SK-N-SH (cell line): ENCODE measurements around the gene DBNL. TPM values are rescaled to one million over a fixed set of nuclear protein-coding genes. Genes with fewer than 3 reads are reported as not detected.

ENCODE experiments used
- CTCF ChIA-PET: fragments of 300-600, 350-600 bp; formaldehyde crosslinking; extraction: SDS; loops from one replicate; lab custom pipeline; 2021; lab: Yijun Ruan, JAX
- POLR2A ChIA-PET: fragments of 350-600 bp; sonication (Branson Sonifier 250); formaldehyde crosslinking; extraction: SDS; loops from one replicate; lab custom pipeline; 2020; ENCODE audit warnings: antibody characterized with exemption, inconsistent platforms; lab: Yijun Ruan, JAX
- DNase-seq: peaks from one replicate; pipeline ENCODE4 v3.0.0; 2012
- H2AFZ ChIP-seq: fragments of 200-600 bp; sonication (generic); 2 replicates; pipeline ENCODE4 v1.8.1; 2016; ENCODE audit warnings: antibody characterized with exemption, mild to moderate bottlenecking, low read depth
- H3F3A ChIP-seq: fragments of 200-600 bp; sonication (generic); replicated peaks from 2 replicates; pipeline ENCODE3; 2016; ENCODE audit warnings: antibody characterized with exemption, mild to moderate bottlenecking; ENCODE audit not compliant: insufficient read depth
- H3K27ac ChIP-seq, 2 experiments: fragments of 200-500 bp in 1 of 2; fragments of 200-600 bp in 1 of 2; sonication (Bioruptor generic) in 1 of 2; sonication (generic), shearing (Covaris generic) in 1 of 2; 2 replicates each; pipeline versions ENCODE4 v1.5.1 to v1.6.1; 2014 to 2016; ENCODE audit warnings: low read depth in 2 of 2, inconsistent platforms in 1 of 2, low read length in 1 of 2, mild to moderate bottlenecking in 1 of 2, mixed read lengths in 1 of 2
- H3K27me3 ChIP-seq: fragments of 200-600 bp; sonication (generic), shearing (Covaris generic); 2 replicates; pipeline ENCODE4 v1.6.1; 2016; ENCODE audit warnings: mixed run types; ENCODE audit not compliant: insufficient read depth
- H3K36me3 ChIP-seq, 2 experiments: fragments of 200-500 bp in 1 of 2; fragments of 200-600 bp in 1 of 2; sonication (Bioruptor generic) in 1 of 2; sonication (generic) in 1 of 2; replicated peaks in 1 of 2; 2 replicates each; pipeline versions ENCODE3 to v1.5.1; 2014 to 2016; ENCODE audit warnings: low read length in 1 of 2, mild to moderate bottlenecking in 1 of 2; ENCODE audit not compliant: insufficient read depth in 2 of 2, control insufficient read depth in 1 of 2
- H3K4me1 ChIP-seq, 2 experiments: fragments of 200-500 bp in 1 of 2; fragments of 200-600 bp in 1 of 2; sonication (Bioruptor generic) in 1 of 2; sonication (generic), shearing (Covaris generic) in 1 of 2; 2 replicates each; pipeline versions ENCODE4 v1.5.1 to v1.6.1; 2014 to 2016; ENCODE audit warnings: low read depth in 1 of 2, low read length in 1 of 2, mixed run types in 1 of 2; ENCODE audit not compliant: insufficient read depth in 2 of 2, control insufficient read depth in 1 of 2
- H3K4me2 ChIP-seq: fragments of 200-600 bp; sonication (generic), shearing (Covaris generic); 2 replicates; pipeline ENCODE4 v1.6.1; 2017; ENCODE audit warnings: mixed run types
- H3K4me3 ChIP-seq, 2 experiments: fragments of 200-500 bp in 1 of 2; fragments of 200-600 bp in 1 of 2; sonication (Bioruptor generic) in 1 of 2; sonication (generic), shearing (Covaris generic) in 1 of 2; 2 replicates each; pipeline versions ENCODE4 v1.5.1 to v1.8.1; 2014 to 2016; ENCODE audit warnings: low read depth in 2 of 2, inconsistent platforms in 1 of 2, low read length in 1 of 2, mild to moderate bottlenecking in 1 of 2, mixed read lengths in 1 of 2, moderate library complexity in 1 of 2
- H3K79me2 ChIP-seq: fragments of 200-600 bp; sonication (generic); 2 replicates; pipeline ENCODE4 v1.8.1; 2017; ENCODE audit warnings: mild to moderate bottlenecking; ENCODE audit not compliant: insufficient read depth
- H3K9ac ChIP-seq: fragments of 200-600 bp; sonication (generic); 2 replicates; pipeline ENCODE4 v1.6.1; 2017; ENCODE audit warnings: mixed run types
- H3K9me2 ChIP-seq: fragments of 200-600 bp; sonication (generic); 2 replicates; pipeline ENCODE4 v1.6.1; 2017; ENCODE audit warnings: mixed run types
- H3K9me3 ChIP-seq: fragments of 200-600 bp; sonication (generic); 2 replicates; pipeline ENCODE4 v1.6.1; 2017; ENCODE audit warnings: mixed run types, mild to moderate bottlenecking, moderate library complexity
- H4K20me1 ChIP-seq: fragments of 200-600 bp; sonication (generic); 2 replicates; pipeline ENCODE4 v1.6.1; 2017; ENCODE audit warnings: mild to moderate bottlenecking, mixed run types; ENCODE audit not compliant: insufficient read depth
- CHD2 ChIP-seq: fragments of 150-350 bp; IDR thresholded peaks from 2 replicates; pipeline ENCODE4 v1.6.1; 2018; ENCODE audit warnings: low read length; ENCODE audit not compliant: partially characterized antibody
- EP300 ChIP-seq, 2 experiments: IDR thresholded peaks; 2 replicates each; pipeline versions ENCODE4 v1.4.0 to v1.6.1; 2012; ENCODE audit warnings: borderline replicate concordance in 1 of 2, low read depth in 1 of 2, low read length in 1 of 2
- FOXM1 ChIP-seq: IDR thresholded peaks from 2 replicates; pipeline ENCODE4 v1.4.0; 2012; ENCODE audit warnings: low read depth, mild to moderate bottlenecking
- MXI1 ChIP-seq: IDR thresholded peaks from 2 replicates; pipeline ENCODE4 v1.6.1; 2012; ENCODE audit warnings: mild to moderate bottlenecking, low read depth, low read length, improper control_type of control experiment
- RCOR1 ChIP-seq: fragments of 150-350 bp; IDR thresholded peaks from 2 replicates; pipeline ENCODE4 v1.6.1; 2017; ENCODE audit warnings: antibody characterized with exemption, low read length
- REST ChIP-seq: IDR thresholded peaks from 2 replicates; pipeline ENCODE4 v1.6.1; 2012; ENCODE audit warnings: mild to moderate bottlenecking, low read depth, low read length, moderate library complexity
- RFX5 ChIP-seq: IDR thresholded peaks from 2 replicates; pipeline ENCODE4 v1.6.1; 2012; ENCODE audit warnings: mild to moderate bottlenecking, improper control_type of control experiment, low read length
- SIN3A ChIP-seq: IDR thresholded peaks from 2 replicates; pipeline ENCODE4 v1.6.1; 2012; ENCODE audit warnings: low read depth, mild to moderate bottlenecking, low read length, moderate library complexity, borderline replicate concordance
- SMC3 ChIP-seq: IDR thresholded peaks from 2 replicates; pipeline ENCODE4 v1.6.1; 2012; ENCODE audit warnings: low read depth, low read length, improper control_type of control experiment
- TCF12 ChIP-seq: IDR thresholded peaks from 2 replicates; pipeline ENCODE4 v1.4.0; 2012
- ZBTB33 ChIP-seq: IDR thresholded peaks from 2 replicates; pipeline ENCODE4 v1.4.0; 2012; ENCODE audit warnings: low read depth, borderline replicate concordance
- WGBS: methylation state at CpG from one replicate; pipeline ENCODE4 v1.1.6; 2017; ENCODE audit warnings: low lambda C conversion rate; 5-methylcytosine and 5-hydroxymethylcytosine counted together
- polyA plus RNA-seq, 3 experiments: library from polyadenylated mRNA; depleted of rRNA; stranded (reverse); fragments of >200 nt; gene quantifications; 2 replicates each; pipeline ENCODE4 v1.2.3, GENCODE V29; 2012

Gene DBNL
- polyA plus RNA-seq, 1 of the 3 experiments (the other 2 are of a cell fraction), result 244 TPM

GRCh38 chr7:44077681-44078091, 33.2 kb downstream of the DBNL start (continued):
- TF ChIP-seq EP300 (IDR thresholded peaks at IDR 0.05; ENCODE audit: borderline replicate concordance in 1 of 2, low read depth in 1 of 2, low read length in 1 of 2) (no peak), RCOR1 (no peak)

- DNase-seq, result no peak
- peaks cover 7 to 14% of the 10 kb centered on the region in 2 experiments; a peak in 3 of 4 replicates for H3K4me1 ChIP-seq
- CTCF ChIA-PET, result no interaction called here
- H4K20me1 ChIP-seq, result no peaks in the 10 kb centered on the region
- H3F3A ChIP-seq, result peaks cover 9% of the 10 kb centered on the region
- H3K27ac ChIP-seq, result no peak overlapping the region
- peaks cover 21% of the 10 kb centered on the region for H3K79me2 ChIP-seq
- no peak for TF ChIP-seq RCOR1
- TF ChIP-seq MXI1, result no peak
- no peak for TF ChIP-seq ZBTB33
- TF ChIP-seq FOXM1, result no peak
- no peak for TF ChIP-seq REST
- no peak for TF ChIP-seq CHD2
- no peak for TF ChIP-seq SIN3A
- no peak for TF ChIP-seq SMC3
- TF ChIP-seq RFX5, result no peak
- no peak for TF ChIP-seq TCF12
- H3K27me3 ChIP-seq, result no peaks in the 10 kb centered on the region
- POLR2A ChIA-PET, result no interaction called here
- peaks cover 22 to 64% of the 10 kb centered on the region in 2 experiments for H3K36me3 ChIP-seq
- H3K4me3 ChIP-seq, result no peak overlapping the region
- 96% methylated on average over 8 of the region's 8 CpGs for WGBS
- H3K4me2 ChIP-seq, result no peak overlapping the region
- H3K9me3 ChIP-seq, result no peaks in the 10 kb centered on the region
- H2AFZ ChIP-seq, result no peak overlapping the region
- no peaks in the 10 kb centered on the region for H3K9me2 ChIP-seq
- H3K9ac ChIP-seq, result no peak overlapping the region
Observed at GRCh38 chr7:44078521-44078920, 34.0 kb downstream of the DBNL start.
